GM23248 (cell line): Measurements from ENCODE around the gene DENND2C.

Experiments used
- EZH2 ChIP-seq: fragments of 200-600 bp; sonication (generic); IDR thresholded peaks from 2 replicates; pipeline ENCODE4 v1.6.1; 2018; ENCODE audit warnings: antibody characterized with exemption, mild to moderate bottlenecking; ENCODE audit not compliant: insufficient read depth, poor library complexity, severe bottlenecking
- EZH2phosphoT487 ChIP-seq: fragments of 200-600 bp; sonication (generic); IDR thresholded peaks from 2 replicates; pipeline ENCODE4 v1.6.1; 2018; ENCODE audit warnings: antibody characterized with exemption, moderate library complexity, mild to moderate bottlenecking, low read depth; ENCODE audit not compliant: insufficient read depth

DNA sequence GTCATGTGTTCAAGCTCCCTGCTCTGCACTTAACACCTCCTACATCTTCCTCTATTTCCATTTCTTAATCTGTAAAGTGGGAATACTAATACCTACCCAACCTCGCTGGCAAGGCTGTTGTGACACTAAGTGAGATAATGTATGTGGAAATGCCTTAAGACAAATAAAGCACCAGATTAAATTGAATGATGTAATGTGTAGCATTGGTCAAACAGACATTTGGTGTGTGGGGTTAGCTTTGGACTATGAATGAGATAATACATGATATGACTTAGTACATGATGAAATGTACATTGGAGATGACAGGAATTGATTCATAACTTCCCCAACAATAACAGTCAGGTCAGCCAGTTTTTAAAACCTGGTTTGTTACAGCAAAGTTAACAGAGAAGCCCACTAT lies 20.3 kb upstream of the DENND2C start:
- TF ChIP-seq EZH2 = no peak
- TF ChIP-seq EZH2phosphoT487 = no peak
